GM18870 (cell line): ENCODE measurements around the gene MRTFA.
"Not testable (repeated sequence)": the region's sequence is repeated elsewhere in the genome, so short reads cannot be mapped to it uniquely, and the experiment has no call there.

Experiments used
- ATAC-seq: cut with Tn5 transposase; IDR thresholded peaks from one replicate; pipeline ENCODE4 v1.9.1; 2021; ENCODE audit warnings: moderate library complexity; ENCODE audit not compliant: unreplicated experiment

Gene MRTFA

DNA sequence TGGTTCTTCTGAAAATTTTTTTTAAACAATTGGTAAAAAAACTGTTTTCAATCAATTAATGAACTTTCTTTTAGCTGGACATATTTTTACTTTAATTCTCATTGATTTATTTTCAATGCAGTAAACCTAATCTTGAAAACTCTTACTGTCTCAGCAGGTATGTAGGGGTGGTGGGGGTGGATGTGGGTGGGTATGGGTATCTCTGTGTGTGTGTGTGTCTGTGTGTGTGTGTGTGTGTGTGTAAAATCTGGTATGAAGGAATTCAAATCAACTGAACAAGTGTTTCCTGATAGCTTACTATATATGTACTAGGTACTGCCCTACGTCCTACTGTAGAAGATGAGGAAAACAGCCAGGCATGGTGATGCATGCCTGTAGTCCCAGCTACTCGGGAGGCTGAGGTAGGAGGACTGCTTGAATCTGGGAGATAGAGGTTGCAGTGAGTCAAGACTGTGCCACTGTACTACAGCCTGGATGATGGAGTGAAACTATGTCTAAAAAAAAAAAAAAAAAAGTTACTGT, 75.5 kb downstream of the MRTFA start:
- ATAC-seq, result no peak

DNA sequence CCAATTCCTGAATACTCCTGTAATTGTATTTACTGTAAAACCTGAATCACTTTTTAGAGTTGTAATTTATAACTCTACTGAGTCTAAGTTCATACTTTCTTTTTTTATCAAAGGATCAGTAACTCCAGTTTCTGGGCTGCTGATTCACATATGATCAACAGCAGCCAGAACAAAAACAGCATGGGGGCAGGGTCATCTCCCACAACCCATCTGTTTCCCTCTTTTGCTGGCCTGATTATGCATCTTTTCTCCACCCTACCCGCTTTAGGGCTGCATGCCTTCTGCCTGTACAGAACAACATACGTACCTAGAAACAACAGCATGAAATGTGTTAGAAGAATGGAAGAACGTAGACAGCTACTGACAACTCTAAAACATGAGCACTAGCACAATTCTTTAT, 76.0 kb downstream of the MRTFA start:
- ATAC-seq, result no peak

DNA sequence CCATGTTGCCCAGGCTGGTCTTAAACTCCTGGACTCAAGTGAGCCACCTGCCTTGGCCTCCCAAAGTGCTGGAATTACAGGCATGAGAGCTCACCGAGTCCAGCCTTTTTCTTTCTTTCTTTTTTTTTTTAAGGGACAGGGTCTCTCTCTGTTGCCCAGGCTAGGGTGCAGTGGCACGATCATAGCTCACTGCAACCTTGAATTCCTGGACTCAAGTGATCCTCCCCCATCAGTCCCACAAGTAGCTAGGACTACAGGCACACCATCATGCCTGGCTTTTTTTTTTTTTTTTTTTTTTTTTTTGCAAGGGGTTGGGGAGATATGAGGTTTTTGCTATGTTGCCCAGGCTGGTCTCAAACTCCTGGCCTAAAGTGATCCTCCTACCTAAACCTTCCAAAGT, 78.5 kb downstream of the MRTFA start:
- ATAC-seq, result no peak

DNA sequence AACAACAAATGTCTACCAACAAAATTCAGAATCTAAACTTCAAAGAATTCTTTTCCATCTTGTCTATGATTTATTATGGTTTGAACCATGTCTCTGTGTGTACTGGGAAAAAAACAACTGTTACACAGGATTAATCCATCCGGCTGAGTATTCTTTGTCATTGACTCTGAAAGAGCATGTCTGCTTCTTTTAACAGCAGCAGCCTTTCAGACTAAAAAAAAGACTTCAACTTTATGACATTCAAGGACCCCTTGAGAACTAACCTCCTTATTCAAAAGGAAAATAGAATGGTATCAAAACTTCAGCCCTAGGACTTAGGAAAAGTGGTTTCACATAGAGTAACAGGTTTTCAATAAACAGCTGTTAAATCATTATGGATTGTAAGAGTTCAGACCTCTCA, 79.9 kb downstream of the MRTFA start:
- no peak for ATAC-seq

DNA sequence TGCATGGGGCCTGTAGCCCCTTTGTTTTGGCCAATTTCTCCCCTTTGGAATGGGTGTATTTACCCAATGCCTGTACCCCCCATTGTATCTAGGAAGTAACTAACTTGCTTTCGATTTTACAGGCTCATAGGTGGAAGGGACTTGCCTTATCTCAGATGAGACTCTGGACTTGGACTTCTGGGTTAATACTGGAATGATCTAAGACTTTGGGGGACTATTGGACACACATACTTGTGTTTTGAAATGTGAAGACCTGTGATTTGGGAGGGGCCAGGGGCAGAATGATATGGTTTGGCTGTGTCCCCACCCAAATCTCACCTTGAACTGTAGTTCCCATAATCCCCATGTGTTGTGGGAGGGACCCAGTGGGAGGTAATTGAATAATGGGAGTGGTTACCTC, 82.5 kb downstream of the MRTFA start:
- not testable (repeated sequence) for ATAC-seq

DNA sequence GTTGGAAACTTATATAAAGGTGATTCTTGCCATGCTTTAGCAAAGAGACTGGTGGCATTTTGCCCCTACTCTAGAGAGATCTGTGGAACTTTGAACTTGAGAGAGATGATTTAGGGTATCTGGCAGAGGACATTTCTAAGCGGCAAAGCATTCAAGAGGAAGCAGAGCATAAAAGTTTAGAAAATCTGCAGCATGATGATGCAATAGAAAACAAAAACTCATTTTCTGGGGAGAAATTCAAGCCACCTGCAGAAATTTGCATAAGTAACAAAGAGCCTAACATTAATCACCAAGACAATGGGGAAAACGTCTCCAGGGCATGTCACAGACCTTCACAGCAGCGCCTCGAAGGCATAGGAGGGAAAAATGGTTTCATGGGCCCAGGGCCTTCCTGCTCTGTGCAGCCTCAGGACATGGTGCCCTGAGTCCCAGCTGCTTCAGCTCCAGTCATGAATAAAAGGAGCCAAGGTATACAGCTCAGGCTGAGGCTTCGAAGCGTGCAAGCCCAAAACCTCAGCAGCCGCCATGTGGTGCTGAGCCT, 83.4 kb downstream of the MRTFA start:
- ATAC-seq, result no peak

DNA sequence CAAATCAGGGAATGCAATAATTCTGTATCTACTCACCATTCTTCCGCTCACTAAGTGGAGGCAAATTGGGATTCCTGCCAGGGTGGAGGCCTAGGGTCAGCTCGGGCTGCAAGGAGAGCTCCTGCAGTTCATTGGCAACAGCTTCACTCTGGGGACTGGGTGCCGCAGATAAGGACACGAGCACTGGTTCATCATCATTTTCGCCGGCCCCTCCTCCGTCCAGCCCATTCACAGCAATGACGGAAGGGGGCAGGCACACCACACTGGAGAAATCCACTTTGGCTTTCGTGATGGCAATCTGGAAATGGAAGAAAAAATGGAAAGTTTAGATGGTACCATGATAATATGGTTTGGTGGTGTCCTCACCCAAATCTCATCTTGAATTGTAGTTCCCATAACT, 84.4 kb downstream of the MRTFA start:
- ATAC-seq, result no peak

DNA sequence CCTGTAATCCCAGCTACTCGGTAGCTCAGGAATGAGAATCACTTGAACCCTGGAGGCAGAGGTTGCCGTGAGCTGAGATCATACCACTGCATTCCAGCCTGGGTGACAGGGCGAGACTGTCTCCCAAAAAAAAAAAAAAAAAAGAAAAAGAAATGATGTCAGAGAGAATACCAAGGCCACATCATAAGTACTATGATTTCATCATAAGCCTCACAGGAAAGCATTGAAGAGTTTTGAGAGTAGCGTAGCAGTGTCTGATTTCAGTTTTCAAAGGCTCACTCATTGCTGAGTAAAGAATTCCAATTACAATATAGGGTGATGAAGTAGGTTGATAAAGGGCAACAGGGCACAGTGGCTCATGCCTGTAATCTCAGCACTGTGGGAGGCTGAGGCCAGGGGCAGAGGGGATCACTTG, 88.8 kb downstream of the MRTFA start:
- ATAC-seq, result no peak

DNA sequence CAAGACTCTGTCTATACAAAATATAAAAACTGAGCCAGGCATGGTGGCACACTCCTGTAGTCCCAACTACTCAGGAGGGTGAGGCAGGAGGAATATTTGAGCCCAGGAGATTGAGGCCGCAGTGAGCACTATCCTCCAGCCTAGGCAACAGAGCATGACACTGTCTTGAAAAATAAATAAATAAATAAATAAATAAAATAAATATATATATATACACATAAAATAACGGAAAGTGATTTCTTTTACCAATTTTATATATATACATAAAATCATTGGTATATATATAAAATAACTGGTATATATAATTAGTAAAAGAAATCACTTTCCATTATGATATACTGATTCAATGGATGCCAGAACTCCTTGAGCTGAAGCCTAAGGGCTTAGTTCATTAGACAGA, 91.8 kb downstream of the MRTFA start:
- no peak for ATAC-seq

DNA sequence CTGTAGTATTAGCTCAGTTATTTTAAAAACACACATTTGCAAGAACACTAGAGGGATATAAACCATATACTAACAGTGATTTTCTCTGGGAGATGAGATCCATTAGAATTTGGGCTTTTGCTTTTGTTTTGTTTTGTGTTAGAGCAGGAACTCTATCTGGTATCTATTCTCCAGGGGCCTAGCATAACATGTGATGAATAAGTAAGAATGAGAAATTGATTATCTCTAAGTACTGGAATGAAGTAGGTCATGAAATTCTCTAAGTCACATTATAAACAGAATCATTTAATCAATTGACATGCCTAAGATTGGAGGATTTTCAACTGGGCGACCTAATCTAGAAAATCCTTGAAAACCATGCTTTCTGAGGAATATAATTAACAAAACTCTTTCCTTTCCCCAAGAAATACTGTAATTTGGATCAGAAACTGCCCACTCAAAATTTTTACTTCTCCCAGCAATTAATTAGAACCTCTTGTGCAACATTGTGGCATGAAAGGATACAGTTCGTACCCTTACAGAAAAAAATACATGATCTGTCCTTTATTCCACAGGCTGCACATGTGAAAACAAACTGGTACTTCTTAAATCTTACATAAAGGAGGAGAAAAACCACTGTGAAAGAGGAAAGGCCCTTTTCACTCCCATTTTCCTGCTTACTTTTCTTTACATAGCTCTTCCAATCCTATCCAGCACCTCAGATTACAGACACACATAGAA, 93.5 kb downstream of the MRTFA start:
- ATAC-seq, result no peak

DNA sequence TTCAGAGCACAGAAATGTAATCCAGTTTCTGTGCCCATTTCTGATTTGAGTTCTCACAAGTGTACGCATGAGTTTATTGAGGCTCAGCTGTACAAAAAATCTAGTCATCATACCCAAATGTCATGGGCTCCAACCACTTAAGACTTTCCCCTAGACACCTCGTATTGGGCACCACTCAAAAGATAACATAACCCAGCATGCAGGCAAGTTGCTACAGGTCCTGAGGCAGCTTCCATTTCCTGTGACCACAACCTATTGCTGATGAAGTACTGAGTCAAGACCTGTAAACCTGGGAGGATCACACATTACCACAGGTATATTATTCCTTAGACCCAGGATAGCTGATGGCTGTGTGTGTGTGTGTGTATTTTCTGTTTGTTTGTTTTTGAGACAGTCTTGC, 95.2 kb downstream of the MRTFA start:
- ATAC-seq, result no peak

DNA sequence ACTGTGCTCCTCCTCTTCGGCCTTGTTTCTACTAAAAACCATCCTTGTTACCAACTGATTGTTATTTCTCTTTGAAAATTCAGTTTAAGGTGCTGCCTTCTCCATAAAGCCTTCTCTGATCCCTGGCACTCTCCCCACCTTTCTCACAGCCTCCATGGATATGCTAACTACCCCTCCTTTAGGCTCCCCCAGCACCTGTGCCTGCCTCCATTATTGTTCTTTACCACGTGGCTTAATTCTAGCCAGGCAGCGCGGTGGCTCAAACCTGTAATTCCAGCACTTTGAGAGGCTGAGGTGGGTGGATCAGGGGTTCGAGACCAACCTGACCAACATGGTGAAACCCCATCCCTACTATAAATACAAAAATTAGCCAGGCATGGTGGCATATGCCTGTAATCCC, 96.3 kb downstream of the MRTFA start:
- ATAC-seq, result no peak

DNA sequence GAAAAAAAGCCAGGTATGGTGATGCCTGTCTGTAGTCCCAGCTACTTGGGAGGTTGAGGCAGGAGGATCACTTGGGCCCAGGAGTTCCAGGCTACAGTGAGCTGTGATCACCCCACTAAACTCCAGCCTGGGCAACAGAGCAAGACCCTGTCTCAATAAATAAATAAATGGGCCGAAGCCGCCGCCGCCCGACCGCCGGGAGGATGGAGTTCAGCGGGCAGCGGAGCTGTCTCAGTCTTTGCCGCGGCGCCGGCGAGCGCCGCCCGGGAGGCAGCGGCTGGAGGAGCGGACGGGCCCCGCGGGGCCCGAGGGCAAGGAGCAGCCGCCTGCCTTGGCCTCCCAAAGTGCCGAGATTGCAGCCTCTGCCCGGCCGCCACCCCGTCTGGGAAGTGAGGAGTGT, 100.4 kb downstream of the MRTFA start:
- not testable (repeated sequence) for ATAC-seq

DNA sequence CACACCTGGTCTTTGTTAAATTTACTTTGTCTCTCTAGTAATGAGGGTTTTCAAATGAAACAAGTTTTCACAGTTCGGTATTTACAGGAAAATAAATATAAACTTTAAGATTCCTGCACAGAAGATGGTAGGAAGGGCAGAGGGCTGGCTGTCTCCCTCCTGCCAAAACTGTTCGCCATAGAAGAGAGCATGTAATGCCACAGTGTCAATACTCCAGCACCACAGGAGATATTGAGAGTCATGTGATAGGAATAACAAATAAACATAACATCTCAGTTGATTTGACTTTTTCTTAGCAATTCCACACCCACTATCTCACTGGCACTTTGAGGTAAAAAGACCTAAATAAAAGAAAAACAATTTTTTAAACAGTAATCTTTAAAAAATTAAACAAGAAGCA, 100.9 kb downstream of the MRTFA start:
- ATAC-seq, result no peak

DNA sequence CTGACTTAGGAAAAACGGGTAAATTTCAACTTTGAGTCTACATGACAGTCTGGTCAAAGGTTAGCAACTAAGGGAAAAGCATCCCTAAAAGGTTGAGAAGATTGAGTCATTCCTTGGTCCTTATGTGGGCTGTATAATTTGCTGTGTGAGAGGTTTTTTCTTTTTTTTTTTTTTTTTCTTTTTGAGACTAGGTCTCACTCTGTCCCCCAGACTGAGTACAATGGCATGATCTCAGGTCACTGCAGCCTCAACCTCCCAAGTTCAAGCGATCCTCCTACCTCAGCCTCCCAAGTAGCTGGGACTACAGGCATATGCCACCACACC, 101.4 kb downstream of the MRTFA start:
- no peak for ATAC-seq

DNA sequence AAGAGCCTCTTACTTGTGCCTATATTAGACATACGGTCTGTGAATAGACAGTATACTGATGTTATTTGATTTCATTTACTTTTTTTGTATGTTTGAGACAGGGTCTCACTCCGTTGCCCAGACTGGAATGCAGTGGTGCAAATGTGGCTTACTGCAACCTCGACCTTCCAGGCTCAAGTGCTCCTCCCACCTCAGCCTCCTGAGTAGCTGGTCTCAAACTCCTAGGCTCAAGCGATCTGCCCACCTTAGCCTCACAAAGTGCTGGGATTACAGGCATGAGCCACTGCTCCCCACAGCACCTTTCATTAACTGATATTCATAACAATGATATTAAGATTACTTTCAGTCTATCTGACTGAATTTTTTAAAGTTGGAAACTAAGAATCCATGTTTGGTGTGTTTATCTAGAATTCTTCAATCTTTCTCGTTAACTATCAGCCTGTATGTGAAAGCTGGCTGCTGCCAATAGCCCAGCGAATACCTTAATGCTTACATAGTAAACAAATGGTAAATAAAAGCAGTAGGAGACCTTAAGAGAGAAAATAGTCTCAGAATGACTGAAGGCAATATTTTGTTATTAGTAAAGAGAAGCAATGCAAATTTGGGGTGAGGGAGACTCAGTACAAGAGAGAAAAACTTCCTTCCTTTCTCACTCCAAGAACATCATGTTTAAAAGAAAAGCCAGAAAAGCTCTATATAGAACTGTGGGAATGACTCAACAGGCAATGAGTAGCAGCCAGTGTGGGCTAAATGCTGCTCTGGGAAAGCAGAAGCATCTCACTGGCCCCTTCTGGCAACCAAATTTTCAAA, 101.9 kb downstream of the MRTFA start:
- no peak for ATAC-seq

DNA sequence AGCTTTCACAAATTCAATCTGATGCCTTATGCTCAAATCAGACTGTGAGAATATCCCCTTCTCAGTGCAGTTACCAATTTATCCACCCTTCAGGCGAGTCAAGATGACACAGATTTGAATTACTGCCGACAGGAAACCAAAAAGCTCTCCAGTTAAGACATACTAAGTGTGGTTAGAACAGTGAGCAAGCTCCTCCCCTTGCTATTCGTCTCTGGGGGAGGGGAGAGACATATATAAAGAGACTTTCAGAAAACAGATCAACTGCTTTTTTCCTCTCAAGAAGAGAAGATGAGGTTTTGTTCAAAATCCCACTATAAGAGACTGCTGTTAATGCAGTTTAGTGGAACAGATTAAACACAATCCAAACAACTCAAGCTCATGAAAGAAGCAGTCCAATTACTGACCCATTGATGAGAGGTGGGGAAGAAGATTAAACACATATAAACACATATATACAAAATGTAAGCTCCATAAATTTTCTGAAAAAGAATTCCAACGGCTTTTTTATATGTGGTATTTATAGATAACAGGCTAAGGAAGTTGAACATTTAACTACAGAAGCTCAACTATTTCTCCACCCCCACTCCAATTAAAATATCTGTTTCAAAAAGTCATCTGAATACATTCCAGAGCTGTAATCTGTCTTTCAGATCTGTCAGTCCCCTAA, 102.7 kb downstream of the MRTFA start:
- ATAC-seq, result peak; percentile 64

DNA sequence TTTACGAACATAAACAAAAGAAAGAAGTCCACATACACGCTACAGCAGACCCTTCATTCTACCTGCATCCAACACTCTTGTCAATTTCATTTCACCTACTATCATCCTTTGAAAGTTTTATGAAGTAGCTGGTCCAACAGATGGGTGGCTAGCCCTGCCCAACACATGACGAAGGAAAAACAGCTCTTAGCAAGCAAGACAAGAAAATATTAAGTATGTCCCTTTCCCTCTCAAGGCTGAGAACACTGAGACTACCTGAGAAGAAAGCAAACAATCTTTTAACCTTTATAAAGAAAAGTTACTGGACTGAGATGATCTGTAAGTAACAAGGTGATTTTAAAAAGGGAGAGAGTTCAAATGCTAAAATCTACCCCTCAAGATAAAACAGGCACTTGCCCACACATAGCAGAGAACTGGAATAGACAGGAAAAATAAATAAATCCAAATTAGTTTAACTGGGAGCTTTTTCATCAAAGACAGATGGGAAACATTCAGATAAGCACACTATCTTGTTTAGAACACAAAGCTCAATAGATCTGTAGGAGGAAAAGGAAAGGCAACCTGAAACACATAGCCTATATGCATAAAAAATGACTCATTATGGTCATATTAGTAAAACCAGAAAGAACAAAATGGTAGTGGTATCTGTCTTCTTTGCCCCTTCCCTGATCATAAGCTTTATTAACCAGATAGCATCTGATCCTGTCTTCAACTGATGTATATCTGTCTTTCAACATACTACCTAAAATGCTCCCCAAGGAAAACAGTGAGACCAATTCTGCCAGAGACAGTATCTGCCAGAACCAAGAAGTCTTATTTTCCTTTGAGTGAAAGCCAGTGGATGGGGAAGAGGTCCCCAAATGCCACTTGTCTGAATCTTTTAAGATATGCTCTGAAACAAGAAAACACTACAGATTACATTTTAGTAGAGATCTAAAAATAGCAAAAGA, 104.3 kb downstream of the MRTFA start:
- no peak for ATAC-seq

DNA sequence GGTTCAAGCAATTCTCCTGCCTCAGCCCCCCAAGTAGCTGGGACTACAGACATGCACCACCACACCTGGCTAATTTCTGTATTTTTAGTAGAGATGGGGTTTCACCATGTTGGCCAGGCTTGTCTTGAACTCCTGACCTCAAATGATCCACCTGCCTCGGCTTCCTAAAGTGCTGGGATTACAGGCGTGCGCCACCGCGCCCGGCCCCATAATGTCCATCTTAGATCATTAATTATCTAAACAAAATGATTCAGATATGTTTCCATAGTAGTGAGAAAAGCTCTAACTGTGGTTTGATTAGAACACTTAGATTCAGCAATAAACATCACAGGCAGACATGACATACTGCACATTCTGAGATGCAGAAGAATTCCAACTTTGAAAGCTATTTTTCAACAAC, 106.1 kb downstream of the MRTFA start:
- not testable (repeated sequence) for ATAC-seq

DNA sequence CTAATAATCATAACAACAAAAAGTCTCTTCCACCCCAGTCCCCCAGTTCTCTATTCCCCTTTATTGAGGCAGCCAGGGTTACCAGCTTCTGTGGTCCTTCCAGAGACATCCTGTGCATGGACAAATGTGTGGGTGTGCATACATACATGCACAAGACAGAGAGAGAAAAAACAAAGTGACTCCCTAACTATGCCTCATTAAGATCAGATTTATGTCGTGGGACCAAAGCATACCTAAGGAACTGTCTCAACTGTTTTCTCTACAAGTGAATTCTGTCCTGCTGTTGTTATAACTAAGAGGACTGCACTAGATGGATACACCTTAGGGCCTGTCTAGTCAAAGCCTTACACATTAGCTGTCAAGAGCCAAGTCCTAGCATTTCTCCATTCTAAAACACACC, 106.7 kb downstream of the MRTFA start:
- ATAC-seq, result no peak

DNA sequence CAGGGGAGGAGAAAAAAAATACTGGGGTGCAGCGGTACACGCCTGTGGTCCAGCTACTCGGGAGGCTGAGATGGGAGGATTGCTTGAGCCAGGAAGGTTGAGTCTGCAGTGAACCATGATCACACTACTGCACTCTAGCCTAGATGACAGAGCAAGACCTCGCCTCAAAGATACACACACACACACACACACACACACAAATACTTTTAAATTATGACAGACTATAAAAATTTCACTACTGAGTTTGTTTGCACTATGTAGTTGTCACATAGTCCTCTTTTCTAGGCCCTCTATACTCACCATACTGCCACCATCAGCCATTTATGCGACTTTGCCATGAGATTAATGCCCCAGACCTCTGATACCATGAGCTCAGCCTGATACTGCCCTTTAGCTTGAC, 109.6 kb downstream of the MRTFA start:
- no peak for ATAC-seq
